Prostate gland (tissue), 2 donors: ENCODE measurements around the gene LAMA2.

Experiments
- POLR2A ChIP-seq: fragments of 450-650 bp; IDR thresholded peaks from one replicate; pipeline ENCODE4 v1.6.1; 2016; ENCODE audit warnings: antibody characterized with exemption, mild to moderate bottlenecking
- POLR2AphosphoS5 ChIP-seq: sonication (generic); formaldehyde crosslinking; IDR thresholded peaks from one replicate; pipeline ENCODE4 v1.6.1; 2017; ENCODE audit warnings: antibody characterized with exemption
- TF ChIP-seq, protein P1 (sequence below), 4 experiments: fragments of 200-600 bp in 2 of 4; fragments of 450-650 bp in 2 of 4; sonication (generic) in 2 of 4; IDR thresholded peaks; 1 replicate in 3 of 4; 2 replicates in 1 of 4; pipeline ENCODE4 v1.5.1; 2016 to 2019; ENCODE audit warnings: antibody characterized with exemption in 4 of 4, mild to moderate bottlenecking in 2 of 4, moderate library complexity in 2 of 4

DNA sequence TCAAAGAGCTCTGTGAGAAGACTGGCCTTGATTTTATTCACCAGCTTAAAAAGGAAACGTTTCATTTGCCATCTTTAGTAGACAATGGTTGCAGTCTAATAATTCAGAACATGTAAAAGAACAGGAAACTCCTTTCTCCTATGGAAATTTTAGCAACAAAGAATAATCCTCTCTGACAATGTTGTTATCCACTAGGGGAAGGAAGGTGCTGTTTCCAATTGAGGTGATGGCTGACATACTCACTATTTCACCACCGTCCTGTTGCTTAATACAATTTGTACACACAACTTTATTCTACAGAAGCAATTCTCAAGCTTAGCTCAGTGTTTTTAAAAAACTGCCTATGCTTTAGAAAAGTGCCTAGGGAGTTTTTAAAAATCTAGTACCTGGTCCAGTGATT lies 634.4 kb downstream of the LAMA2 start:
- no peak for TF ChIP-seq POLR2A
- TF ChIP-seq, protein P1, sequence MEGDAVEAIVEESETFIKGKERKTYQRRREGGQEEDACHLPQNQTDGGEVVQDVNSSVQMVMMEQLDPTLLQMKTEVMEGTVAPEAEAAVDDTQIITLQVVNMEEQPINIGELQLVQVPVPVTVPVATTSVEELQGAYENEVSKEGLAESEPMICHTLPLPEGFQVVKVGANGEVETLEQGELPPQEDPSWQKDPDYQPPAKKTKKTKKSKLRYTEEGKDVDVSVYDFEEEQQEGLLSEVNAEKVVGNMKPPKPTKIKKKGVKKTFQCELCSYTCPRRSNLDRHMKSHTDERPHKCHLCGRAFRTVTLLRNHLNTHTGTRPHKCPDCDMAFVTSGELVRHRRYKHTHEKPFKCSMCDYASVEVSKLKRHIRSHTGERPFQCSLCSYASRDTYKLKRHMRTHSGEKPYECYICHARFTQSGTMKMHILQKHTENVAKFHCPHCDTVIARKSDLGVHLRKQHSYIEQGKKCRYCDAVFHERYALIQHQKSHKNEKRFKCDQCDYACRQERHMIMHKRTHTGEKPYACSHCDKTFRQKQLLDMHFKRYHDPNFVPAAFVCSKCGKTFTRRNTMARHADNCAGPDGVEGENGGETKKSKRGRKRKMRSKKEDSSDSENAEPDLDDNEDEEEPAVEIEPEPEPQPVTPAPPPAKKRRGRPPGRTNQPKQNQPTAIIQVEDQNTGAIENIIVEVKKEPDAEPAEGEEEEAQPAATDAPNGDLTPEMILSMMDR (IDR thresholded peaks at IDR 0.05): no peak
- no peak for TF ChIP-seq POLR2AphosphoS5
